Suprapubic skin (tissue), 4 donors: ENCODE data around the gene MLXIP.

Experiments
- CTCF ChIP-seq, 2 donors: fragments of 200-600 bp in 1 of 2; fragments of 450-650 bp in 1 of 2; sonication (generic) in 1 of 2; IDR thresholded peaks; one replicate each; pipeline ENCODE4 v1.5.1; 2016 to 2019; ENCODE audit warnings: antibody characterized with exemption in 2 of 2, mild to moderate bottlenecking in 1 of 2, moderate library complexity in 1 of 2
- POLR2A ChIP-seq, 2 donors: fragments of 450-650 bp; IDR thresholded peaks; one replicate each; pipeline ENCODE4 v1.6.1; 2017; ENCODE audit warnings: antibody characterized with exemption in 2 of 2, mild to moderate bottlenecking in 2 of 2, moderate library complexity in 2 of 2
- POLR2AphosphoS5 ChIP-seq, 3 donors: sonication (generic); formaldehyde crosslinking; IDR thresholded peaks; one replicate each; pipeline ENCODE4 v1.6.1; 2017; ENCODE audit warnings: antibody characterized with exemption in 3 of 3

- TF ChIP-seq POLR2A (IDR thresholded peaks at IDR 0.05) = no peak
- TF ChIP-seq CTCF (IDR thresholded peaks at IDR 0.05) = no peak
- TF ChIP-seq POLR2AphosphoS5 (IDR thresholded peaks at IDR 0.05) = no peak
Measured at GRCh38 chr12:122097584-122097926, 19.0 kb downstream of the MLXIP start.
